HG03342 (cell line): ENCODE measurements around the gene FBXO38.

ENCODE experiments used
- ATAC-seq: cut with Tn5 transposase; IDR thresholded peaks from one replicate; pipeline ENCODE4 v1.9.1; 2021; ENCODE audit warnings: mild to moderate bottlenecking, moderate library complexity; ENCODE audit not compliant: unreplicated experiment

FBXO38 gene

DNA sequence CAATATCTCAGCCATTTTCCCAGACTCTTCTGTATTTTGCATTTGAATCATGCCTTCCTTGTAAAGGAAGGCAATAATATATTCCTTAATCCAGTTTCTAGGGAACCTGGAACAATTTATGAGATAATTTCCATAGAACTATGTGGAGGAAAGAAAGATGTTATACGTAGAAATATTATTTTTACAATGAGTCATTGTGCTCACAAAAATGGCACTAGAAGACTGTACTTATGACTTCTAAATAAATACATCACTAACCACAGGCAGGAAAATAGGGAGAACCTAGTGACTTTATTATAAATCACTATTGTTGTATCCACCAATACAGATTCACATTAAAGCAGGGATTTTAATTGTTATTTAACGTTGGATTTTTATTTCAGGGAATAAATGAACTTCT is 87.6 kb downstream of the FBXO38 start:
- no peak for ATAC-seq

DNA sequence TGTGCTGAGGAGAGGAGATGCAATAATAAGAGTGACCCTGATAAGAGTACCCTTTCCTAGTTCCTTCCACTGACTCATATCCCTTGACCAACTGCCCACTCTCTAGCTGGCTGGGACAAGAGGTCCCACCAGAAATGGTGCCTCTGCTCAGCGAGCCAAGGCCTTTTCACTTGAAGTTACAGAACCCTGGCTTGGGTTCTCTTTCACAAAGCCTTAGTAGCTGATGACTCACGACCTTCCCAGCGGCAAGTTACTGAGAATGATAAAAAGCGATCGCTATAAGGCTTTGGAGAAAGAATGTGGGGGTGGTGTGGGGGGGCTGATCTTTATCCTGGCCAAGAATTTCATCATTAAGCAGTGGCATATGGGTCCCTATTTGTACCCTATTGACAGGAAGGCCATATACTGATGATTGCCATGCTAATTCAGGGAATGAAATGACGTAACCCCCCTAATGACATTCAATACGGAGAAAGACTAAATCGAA is 90.3 kb downstream of the FBXO38 start:
- no peak for ATAC-seq

DNA sequence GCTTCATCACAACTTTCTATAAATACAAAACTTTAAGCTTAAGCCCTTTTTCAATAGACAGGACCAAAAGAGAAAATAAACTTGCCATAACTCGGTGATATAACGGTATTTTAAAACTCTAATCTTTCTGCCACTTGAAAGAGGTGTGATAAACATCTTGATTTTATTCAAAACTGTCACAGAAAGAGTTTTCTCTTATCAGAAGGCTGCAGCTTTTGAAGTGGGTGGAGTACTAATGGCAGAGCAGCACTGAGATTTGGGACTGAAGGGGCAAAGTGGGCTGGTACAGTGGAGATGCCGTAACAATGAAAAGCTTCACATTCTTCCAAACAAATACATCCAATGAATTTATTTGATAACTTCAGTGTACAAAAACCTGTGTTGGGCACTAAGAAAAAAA is 92.5 kb downstream of the FBXO38 start:
- no peak for ATAC-seq

DNA sequence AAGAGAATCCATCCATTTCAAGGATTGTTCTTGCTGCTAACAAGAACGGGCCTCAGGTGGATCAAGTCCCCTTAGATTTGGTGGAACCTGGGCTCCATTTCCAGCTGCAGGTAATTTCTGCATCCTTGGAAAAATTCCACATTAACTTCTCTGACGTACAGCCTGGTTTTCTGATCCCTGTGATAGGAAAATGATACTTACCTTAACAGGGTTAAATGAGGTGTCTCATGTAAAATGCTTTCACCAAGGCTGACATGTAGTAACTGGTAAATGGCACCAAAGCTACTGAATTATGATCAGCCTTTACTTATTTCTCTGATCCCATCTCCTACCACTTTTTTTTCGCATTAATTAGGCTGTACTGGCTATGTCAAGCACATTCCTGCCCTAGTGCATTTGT is 93.7 kb downstream of the FBXO38 start:
- no peak for ATAC-seq

DNA sequence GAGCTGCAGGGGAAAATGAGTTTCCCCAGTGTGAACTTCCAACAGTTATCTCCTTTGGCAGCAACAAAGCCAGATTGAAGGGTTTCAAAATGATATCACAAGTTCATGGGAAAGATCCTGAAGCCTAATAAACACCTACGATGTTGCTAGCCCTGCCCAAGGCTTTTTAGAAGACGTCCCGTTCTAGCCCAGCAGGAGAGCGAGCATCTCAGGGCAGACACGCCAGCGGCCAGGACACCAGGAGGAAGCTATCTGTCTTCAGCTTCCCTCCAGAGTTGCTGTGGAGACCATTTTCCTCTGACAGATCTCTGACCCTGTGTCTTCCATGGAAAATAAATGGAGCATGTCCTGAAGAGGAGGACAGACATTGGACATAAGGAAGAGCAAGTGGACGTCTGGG is 98.4 kb downstream of the FBXO38 start:
- no peak for ATAC-seq

DNA sequence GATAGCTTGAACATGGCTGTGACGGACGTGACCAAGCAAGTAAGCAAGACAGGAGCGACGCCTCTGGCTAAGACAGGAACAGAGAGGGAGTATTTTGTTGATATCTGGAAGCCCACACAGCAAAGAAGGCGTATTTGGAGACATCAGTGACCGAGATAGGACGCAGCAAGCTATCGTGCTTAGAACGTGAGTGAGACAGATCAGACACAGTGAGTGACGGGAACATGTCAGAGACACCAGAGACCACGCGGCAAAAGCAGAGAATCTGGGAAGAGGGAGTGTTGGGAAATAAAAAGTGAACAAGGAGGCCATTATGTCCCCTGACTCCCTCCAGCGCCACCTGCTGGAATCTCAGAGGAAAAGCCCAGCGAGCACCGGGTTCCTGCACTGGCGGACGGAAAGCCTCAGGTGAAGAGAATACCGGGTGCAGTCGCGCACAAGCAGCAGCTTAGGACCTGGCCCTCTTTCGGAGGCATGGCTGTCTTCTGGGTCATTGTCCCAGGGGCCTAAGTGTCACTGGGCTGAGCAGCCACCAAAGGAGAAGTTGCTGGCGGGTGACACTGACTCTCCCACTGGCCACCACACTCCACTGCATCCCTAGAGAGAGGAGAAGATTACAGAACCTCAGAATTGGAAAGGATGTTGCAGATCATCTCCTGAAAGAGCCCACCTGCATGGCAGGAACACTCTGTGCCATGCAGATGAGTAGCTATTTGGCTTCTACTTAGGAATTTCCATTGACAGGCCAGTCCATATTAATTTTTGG is 99.1 kb downstream of the FBXO38 start:
- ATAC-seq: peak; percentile 88

DNA sequence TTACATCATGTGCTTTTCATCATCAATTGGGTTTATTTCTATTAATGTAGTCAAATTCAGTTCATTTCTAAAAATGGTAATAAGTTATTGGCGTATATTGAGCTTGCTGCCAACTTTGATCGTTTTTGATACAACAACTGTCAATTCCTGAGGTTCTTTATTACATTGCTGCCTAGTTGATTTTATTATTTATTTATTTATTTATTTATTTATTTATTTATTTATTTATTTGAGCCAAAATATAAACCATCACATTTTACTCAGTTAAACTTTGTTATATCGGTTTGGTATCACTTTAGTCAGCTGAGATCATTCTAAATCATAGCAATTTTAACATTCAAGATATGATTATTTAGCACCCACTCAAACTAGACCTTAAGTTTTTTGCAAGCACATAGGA is 100.0 kb downstream of the FBXO38 start:
- no peak for ATAC-seq

DNA sequence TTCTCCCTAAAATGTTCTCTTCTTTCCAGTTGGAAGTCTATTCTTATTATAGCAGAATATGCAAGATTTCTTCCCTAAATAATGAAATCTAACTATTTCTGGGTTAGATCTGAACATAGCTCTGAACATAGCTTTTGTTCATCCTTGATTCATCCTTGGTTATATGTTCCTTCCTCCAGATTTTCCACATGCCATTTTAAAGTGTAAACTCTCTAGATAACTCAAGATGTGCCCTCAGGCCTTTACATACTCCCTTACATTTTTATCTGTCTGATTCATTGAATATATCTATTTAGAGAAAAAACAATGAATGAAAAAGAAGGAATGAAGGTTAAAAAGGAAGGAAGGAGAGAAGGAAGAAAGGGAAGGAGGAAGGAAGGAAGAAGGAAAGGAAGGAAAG is 100.9 kb downstream of the FBXO38 start:
- ATAC-seq: no peak

DNA sequence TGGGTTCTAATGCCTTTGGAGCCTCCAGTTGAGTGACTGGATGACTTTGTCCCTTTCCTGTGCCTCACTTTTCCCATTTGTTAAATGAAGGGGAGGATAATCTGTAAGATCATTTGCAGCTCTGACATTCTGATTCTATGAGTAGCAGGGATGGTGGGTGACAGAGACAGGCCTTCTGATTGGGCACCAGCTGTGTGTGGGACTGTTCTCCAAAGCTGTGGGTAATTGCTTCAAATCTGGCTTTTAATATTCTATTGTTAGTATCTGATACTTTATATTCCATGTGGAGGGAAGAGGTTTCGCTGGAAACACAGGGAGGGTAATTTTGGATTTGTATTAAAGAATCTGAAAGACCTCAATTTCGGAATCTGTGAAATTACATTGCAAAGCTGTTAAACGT is 102.7 kb downstream of the FBXO38 start:
- no peak for ATAC-seq

DNA sequence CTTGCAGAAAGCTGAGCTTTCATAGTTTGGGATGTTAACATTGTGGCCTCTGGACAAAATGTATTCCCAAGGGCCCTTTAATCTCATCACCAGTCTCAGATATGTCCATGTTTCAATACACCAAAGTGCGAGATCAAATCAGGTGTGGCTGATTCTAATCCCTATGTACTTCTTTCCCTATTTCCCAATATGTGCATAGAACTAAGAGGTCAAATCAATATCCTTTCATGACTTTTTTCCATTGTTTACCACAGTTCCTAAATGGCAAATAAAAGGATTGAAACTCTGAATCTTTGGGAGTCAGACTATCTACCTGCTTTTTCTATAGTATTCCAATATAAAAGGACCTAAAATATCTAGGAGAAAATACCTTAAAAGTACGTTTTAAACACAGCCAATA is 105.0 kb downstream of the FBXO38 start:
- ATAC-seq: no peak

DNA sequence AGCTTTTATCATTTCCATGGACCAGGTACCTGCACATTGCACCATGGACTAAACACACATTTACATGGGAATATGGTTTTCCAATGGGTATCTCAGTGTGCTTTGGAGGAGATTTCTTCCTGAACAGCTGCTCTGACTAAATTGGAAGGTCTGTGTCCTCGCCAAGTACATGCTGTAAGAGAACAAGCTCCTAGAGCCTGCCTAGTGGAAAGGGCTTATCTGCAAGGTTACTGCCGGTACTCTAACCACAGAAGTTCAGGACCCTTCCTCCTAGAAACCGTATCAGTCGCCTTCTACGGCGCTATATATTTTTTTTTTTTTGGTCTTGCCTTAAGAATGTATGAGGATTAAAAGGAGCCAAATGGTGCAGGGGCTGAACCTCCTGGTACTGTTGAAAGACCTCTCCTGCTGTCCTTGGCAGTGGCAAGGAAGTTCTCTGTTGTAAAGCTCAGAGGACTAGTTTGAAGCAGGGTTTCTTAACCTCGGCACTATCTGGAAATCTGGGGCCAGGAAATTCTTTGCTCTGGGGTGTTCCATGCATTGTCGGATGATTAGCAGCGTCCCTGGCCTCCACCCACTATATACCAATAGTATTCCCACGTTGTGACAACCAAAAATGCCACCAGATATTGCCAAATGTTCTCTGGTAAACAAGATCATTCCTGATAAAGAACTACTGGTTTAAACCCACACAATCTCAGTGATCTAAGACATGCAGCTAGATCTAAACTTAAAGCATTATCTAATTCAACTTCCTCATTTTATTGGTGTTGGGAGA is 107.4 kb downstream of the FBXO38 start:
- ATAC-seq: no peak

DNA sequence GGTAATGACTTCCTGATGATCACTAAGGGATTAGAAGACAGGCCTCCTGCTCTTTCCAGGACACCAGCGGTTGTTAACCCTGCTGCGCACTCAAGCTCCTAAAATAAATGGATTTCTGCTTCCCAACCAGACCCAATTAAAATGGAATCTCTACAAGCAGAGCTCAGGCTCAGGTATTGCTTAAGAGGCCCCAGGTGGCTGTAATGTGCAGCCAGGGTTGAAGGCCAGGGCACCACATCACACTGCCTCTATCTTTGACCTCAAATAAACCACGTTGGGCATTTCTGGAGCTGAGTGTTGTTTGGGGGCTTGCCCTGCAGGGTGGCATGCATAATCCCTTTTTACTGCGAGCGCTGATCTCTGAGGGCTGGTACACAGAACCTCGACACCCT is 108.0 kb downstream of the FBXO38 start:
- ATAC-seq: no peak

DNA sequence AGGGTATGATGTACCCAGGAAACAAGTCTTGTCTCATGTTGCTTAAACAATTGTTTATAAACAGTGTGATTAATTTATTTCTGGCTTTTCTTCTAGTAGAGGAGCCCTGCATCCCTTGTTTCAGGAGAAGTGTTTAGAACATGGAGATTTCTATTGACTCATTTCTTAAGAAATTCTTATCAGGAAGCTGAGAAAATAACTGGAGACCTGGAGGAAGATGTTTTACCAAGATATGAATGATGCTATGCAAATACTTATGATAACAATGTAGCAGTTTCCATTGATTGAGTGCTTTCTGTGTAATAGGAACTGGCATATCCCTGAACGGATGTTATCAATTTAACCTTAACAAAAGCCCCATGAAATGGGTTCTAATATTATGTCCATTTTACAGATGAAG is 108.6 kb downstream of the FBXO38 start:
- no peak for ATAC-seq
